Esophagus muscularis mucosa (tissue), 4 donors: ENCODE data around the gene RPS5. TPM values are rescaled to one million over a fixed set of nuclear protein-coding genes. Genes with fewer than 3 reads are reported as not detected.

ENCODE experiments used
- DNase-seq: peaks from one replicate; pipeline ENCODE4 v3.0.0-alpha.2; 2017; ENCODE audit errors: extremely low spot score
- H3K27ac ChIP-seq, 4 donors: fragments of 200-600 bp; sonication (generic); replicated peaks in 1 of 4; 1 replicate in 3 of 4; 2 replicates in 1 of 4; pipeline ENCODE4 v1.5.1; 2016 to 2019; ENCODE audit warnings: mild to moderate bottlenecking in 1 of 4
- H3K27me3 ChIP-seq, 4 donors: fragments of 200-600 bp; sonication (generic); one replicate each; pipeline versions ENCODE4 v1.5.1 to v1.6.0; 2016 to 2019
- H3K36me3 ChIP-seq, 4 donors: fragments of 200-600 bp; sonication (generic); one replicate each; pipeline ENCODE4 v1.5.1; 2016 to 2019
- H3K4me1 ChIP-seq, 4 donors: fragments of 200-600 bp; sonication (generic); one replicate each; pipeline ENCODE4 v1.5.1; 2016 to 2019
- H3K4me3 ChIP-seq, 4 donors: fragments of 200-600 bp; sonication (generic); 1 replicate in 2 of 4; 2 replicates in 2 of 4; pipeline ENCODE4 v1.5.1; 2016 to 2019; ENCODE audit warnings: mild to moderate bottlenecking in 4 of 4, moderate library complexity in 1 of 4
- H3K9me3 ChIP-seq, 4 donors: fragments of 200-600 bp; sonication (generic); 1 replicate in 3 of 4; 2 replicates in 1 of 4; pipeline ENCODE4 v1.5.1; 2016 to 2019
- EP300 ChIP-seq: sonication (generic); formaldehyde crosslinking; IDR thresholded peaks from one replicate; pipeline ENCODE4 v1.6.1; 2017; ENCODE audit warnings: antibody characterized with exemption
- POLR2A ChIP-seq: fragments of 450-650 bp; IDR thresholded peaks from one replicate; pipeline ENCODE4 v1.6.1; 2017; ENCODE audit warnings: antibody characterized with exemption, moderate library complexity, mild to moderate bottlenecking, low read depth
- POLR2AphosphoS5 ChIP-seq, 2 donors: sonication (generic); formaldehyde crosslinking; IDR thresholded peaks; one replicate each; pipeline ENCODE4 v1.6.1; 2017; ENCODE audit warnings: antibody characterized with exemption in 2 of 2
- WGBS: methylation state at CpG from one replicate; pipeline ENCODE4 v1.1.5; 2018; 5-methylcytosine and 5-hydroxymethylcytosine counted together
- intact Hi-C: fragments of 100-400 bp; cut with DNase I; formaldehyde crosslinking; loops from one replicate; pipeline ENCODE4 v1.15.1; 2023
- total RNA-seq, 4 donors: library from RNA; depleted of rRNA; stranded (reverse); fragments of >200 nt; gene quantifications; one replicate each; pipeline versions ENCODE4 v1.1.0 to v1.2.1, GENCODE V29; 2016
- TF ChIP-seq, protein P1 (sequence below), 3 experiments: fragments of 200-600 bp in 2 of 3; fragments of 450-650 bp in 1 of 3; sonication (generic) in 2 of 3; IDR thresholded peaks; one replicate each; pipeline ENCODE4 v1.5.1; 2017 to 2019; ENCODE audit warnings: antibody characterized with exemption in 3 of 3, mild to moderate bottlenecking in 2 of 3, moderate library complexity in 1 of 3

RPS5 gene
- total RNA-seq, 4 donors from 2014 or later = 1,137 to 2,200 (median 1,582) TPM

DNA sequence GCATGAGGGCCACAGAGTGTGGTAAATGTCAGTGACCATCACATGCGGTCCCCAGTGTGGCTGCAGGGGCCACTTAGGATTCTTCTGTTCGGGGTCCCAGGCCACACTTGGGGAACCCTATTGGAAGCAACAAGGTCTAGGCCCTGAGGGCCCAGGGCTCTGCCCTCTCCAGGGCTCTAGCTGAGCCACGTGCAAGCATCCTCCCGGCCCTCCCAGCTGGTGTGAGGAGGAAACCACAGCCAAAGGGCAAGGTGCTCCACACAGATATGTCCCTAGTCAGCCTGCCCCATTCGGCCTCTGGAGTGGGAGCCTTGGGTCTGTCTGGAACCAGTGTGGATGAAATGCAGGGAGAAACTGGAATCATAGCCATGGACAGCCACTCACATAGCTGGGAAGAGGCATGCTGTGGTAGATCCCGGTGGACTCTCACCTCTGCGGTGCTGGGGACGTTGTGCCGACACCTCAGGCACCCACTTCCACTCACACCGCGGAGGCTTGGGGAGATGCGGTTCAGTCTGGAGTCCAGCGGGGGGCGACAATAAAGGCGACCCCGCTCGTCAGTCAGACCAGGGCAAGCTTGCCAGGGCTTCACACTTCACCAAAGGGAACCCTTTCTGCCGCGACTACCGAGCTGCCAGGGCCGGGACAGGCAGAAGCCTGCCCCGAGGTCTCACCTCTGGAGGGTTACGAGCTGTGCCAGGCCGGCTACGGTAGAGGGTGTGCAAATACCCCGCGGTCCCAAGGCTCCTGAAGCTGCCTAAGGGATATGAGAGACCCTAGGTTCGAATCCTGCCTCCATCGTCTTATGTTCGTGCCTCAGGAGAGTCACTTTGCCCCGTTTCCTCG lies 20.3 kb upstream of the RPS5 start:
- Histone ChIP-seq H3K4me1 (peaks cover 2 to 10% (median 6%) of the 10 kb centered on the region in 4 donors), H3K4me3 (no peak overlapping the region), H3K9me3 (no peaks in the 10 kb centered on the region), H3K27ac (no peak overlapping the region), H3K27me3 (peaks cover 0 to 24% (median 0%) of the 10 kb centered on the region in 4 donors), H3K36me3 (peaks cover 0 to 10% (median 4%) of the 10 kb centered on the region in 4 donors)
- intact Hi-C loops = no loop called here
- no peak for DNase-seq
- TF ChIP-seq POLR2A (no peak), POLR2AphosphoS5 (IDR thresholded peaks at IDR 0.05) (no peak), EP300 (no peak)
- TF ChIP-seq, protein P1, sequence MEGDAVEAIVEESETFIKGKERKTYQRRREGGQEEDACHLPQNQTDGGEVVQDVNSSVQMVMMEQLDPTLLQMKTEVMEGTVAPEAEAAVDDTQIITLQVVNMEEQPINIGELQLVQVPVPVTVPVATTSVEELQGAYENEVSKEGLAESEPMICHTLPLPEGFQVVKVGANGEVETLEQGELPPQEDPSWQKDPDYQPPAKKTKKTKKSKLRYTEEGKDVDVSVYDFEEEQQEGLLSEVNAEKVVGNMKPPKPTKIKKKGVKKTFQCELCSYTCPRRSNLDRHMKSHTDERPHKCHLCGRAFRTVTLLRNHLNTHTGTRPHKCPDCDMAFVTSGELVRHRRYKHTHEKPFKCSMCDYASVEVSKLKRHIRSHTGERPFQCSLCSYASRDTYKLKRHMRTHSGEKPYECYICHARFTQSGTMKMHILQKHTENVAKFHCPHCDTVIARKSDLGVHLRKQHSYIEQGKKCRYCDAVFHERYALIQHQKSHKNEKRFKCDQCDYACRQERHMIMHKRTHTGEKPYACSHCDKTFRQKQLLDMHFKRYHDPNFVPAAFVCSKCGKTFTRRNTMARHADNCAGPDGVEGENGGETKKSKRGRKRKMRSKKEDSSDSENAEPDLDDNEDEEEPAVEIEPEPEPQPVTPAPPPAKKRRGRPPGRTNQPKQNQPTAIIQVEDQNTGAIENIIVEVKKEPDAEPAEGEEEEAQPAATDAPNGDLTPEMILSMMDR (IDR thresholded peaks at IDR 0.05) = no peak
- WGBS = 90% methylated on average over 17 of the region's 32 CpGs

DNA sequence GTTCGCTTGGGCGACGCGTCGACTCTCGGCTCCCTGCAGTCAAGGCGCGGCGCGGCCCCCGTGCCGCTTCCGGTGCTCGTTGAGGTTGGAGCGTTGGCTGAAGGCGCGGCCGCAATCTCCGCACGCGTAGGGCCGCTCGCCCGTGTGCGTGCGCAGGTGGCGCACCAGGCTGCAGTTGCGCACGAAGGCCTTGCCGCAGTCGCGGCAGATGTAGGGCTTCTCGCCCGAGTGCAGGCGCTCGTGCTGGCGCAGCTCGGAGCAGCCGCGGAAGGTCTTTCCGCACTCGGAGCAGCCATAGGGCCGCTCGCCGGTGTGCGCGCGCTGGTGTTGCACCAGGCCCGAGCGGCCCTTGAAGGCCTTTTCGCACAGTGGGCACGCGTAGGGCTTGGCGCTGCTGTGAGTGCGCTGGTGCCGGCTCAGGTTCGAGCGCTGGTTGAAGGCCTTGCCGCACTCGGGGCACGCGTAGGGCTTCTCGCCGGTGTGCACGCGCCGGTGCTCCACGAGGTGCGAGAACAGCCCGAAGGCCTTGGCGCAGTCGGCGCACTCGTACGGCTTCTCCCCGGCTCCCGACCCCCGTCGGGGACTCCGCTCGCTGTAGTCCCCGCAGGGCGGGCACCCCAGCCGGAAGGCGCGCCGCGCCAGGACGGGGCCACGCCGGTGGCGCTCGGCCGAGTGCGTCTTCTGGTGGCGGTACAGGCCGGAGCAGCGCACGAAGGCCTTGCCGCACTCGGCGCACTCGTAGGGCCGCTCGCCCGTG lies 19.2 kb upstream of the RPS5 start:
- Histone ChIP-seq H3K27me3 (peaks cover 0 to 24% (median 0%) of the 10 kb centered on the region in 4 donors), H3K9me3 (no peaks in the 10 kb centered on the region), H3K36me3 (peaks cover 0 to 10% (median 4%) of the 10 kb centered on the region in 4 donors), H3K27ac (no peak overlapping the region), H3K4me1 (peaks cover 0 to 7% (median 3%) of the 10 kb centered on the region in 4 donors), H3K4me3 (no peak overlapping the region)
- 73% methylated on average over 52 of the region's 106 CpGs for WGBS
- DNase-seq = no peak
- TF ChIP-seq POLR2A = no peak
- TF ChIP-seq, protein P1 (IDR thresholded peaks at IDR 0.05) = no peak
- no peak for TF ChIP-seq POLR2AphosphoS5 (IDR thresholded peaks at IDR 0.05)
- TF ChIP-seq EP300 = no peak
- intact Hi-C loops = no loop called here

DNA sequence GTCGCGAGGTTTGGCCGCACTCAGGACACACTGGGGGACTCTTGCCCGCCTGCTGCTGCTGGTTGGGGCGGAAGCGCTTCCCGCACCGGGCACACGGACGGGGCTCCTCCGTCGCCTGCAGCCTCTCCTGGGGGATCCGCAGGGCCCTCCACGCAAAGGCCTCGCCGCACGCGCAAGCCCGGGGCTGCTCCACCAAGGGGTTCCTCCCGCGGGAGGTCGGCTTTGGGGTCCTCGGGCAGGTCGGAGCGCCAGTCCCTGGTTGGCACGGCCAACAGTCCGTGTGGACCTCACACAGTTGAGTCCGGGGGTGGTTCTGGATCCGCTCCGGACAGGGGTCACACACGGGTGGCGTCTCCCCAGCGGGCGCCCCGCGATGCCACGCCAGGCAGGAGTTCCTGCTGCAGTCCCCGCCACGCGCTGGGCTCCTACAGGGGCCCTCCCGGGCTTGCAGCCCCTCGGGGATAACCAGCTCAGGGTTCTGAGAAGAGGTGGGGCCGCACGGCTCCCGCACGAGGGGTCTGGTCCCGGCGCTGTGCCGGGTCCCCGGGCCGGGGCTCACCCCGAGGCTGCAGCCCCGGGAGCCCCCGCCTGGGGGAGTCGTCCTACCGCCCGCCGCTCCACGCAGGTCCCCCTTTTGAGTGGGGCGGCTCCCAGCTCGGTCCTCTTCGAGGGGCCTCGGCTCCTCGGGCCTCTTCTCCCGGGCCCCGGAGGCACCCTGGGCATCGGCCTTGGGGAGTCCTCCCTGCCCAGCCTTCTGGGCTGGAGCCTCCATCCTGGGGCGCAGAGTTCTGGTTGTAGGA lies 18.3 kb upstream of the RPS5 start:
- intact Hi-C loops = no loop called here
- H3K36me3 ChIP-seq = peaks cover 0 to 10% (median 4%) of the 10 kb centered on the region in 4 donors
- H3K27me3 ChIP-seq = peaks cover 0 to 24% (median 0%) of the 10 kb centered on the region in 4 donors
- no peak overlapping the region for H3K4me3 ChIP-seq
- no peak overlapping the region for H3K27ac ChIP-seq
- H3K4me1 ChIP-seq = no peaks in the 10 kb centered on the region
- TF ChIP-seq EP300 (no peak), POLR2A (no peak), POLR2AphosphoS5 (IDR thresholded peaks at IDR 0.05) (no peak)
- TF ChIP-seq, protein P1 (IDR thresholded peaks at IDR 0.05) = no peak
- H3K9me3 ChIP-seq = no peaks in the 10 kb centered on the region
- DNase-seq = no peak
- WGBS = 87% methylated on average over 43 of the region's 68 CpGs

DNA sequence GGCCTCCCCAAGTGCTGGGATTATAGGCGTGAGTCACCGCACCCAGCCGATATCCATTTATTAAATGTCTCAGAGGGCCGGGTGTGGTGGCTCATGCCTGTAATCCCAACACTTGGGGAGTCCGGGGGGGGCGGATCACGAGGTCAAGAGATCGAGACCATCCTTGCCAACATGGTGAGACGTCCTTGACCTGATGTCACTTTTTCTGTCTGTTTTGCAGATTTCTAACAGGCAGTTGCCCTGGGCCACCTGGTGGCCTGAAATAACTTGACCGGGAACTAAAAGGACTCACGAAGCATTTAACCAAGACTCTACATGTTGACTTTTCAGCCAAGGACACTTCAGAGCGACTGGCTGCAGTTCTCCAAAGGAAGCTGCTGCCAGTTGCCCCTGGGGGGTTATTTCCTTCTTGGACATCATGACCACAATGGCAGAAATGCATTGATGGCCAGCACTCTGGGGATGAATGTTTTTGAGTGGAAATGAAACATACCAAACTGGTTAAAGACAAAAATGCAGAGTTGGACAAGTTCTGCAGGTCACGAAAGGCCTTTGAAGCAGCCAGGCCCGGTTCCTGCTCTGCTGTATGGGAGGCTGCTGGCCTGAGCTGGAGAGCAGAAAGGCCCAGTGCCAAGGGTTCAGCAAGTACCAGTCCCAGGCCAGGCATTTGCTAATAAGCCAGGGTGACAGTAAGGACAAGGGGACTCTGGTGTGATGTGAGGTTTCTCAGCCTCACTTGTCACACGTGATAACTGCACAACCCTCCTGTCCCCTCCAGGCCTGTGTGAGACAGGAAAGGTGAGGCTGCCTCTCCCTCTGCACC lies 14.5 kb upstream of the RPS5 start:
- TF ChIP-seq POLR2AphosphoS5 (IDR thresholded peaks at IDR 0.05) = no peak
- TF ChIP-seq EP300 = no peak
- TF ChIP-seq, protein P1 (IDR thresholded peaks at IDR 0.05) = no peak
- intact Hi-C loops = no loop called here
- peaks cover 0 to 7% (median 0%) of the 10 kb centered on the region in 4 donors for H3K36me3 ChIP-seq
- no peaks in the 10 kb centered on the region for H3K4me1 ChIP-seq
- no peaks in the 10 kb centered on the region for H3K9me3 ChIP-seq
- 79% methylated on average over 15 of the region's 15 CpGs for WGBS
- no peak for DNase-seq
- H3K27ac ChIP-seq = no peak overlapping the region
- peaks cover 0 to 10% (median 0%) of the 10 kb centered on the region in 4 donors for H3K27me3 ChIP-seq
- no peak overlapping the region for H3K4me3 ChIP-seq
